WTC11 (cell line): Measurements from ENCODE around the gene AKIRIN2. TPM values are rescaled to one million over a fixed set of nuclear protein-coding genes. Genes with fewer than 3 reads are reported as not detected.
"Not testable (repeated sequence)": the region's sequence is repeated elsewhere in the genome, so short reads cannot be mapped to it uniquely, and the experiment has no call there.

Experiments used
- ATAC-seq: fragments of 200-7000 bp; cut with Tn5 transposase; 2 replicates; pipeline ENCODE4 v1.10.0; 2021; ENCODE audit warnings: mild to moderate bottlenecking, moderate library complexity
- CTCF ChIA-PET: fragments of 300-600 bp; sonication (Branson Sonifier 250); formaldehyde crosslinking; loops from one replicate; lab custom pipeline; 2021; ENCODE audit warnings: antibody characterized with exemption; lab: Charles Lee
- POLR2A ChIA-PET: fragments of 350-600 bp; sonication (Branson Sonifier 250); formaldehyde crosslinking; loops from one replicate; lab custom pipeline; 2021; ENCODE audit warnings: antibody characterized with exemption; lab: Charles Lee
- DNase-seq: peaks from one replicate; pipeline ENCODE4 v3.0.0; 2021; ENCODE audit warnings: low spot score
- H3K27ac Mint-ChIP-seq: 2 replicates; pipeline ENCODE4 v1.8.0; 2021; ENCODE audit warnings: mixed read lengths
- H3K27me3 Mint-ChIP-seq: 2 replicates; pipeline ENCODE4 v1.8.0; 2021; ENCODE audit warnings: low read depth, mild to moderate bottlenecking, moderate library complexity, mixed read lengths
- H3K36me3 Mint-ChIP-seq: 2 replicates; pipeline ENCODE4 v1.8.0; 2021; ENCODE audit warnings: mixed read lengths
- H3K4me1 Mint-ChIP-seq: 2 replicates; pipeline ENCODE4 v1.8.0; 2022; ENCODE audit warnings: mixed read lengths
- H3K4me3 Mint-ChIP-seq: 2 replicates; pipeline ENCODE4 v1.8.0; 2021; ENCODE audit warnings: mild to moderate bottlenecking, moderate library complexity, mixed read lengths
- H3K9me3 Mint-ChIP-seq: 2 replicates; pipeline ENCODE4 v1.8.0; 2021; ENCODE audit warnings: mixed read lengths
- ATF6 ChIP-seq: sonication (generic); formaldehyde crosslinking; IDR thresholded peaks from 2 replicates; pipeline ENCODE4 v1.8.1; 2023; ENCODE audit warnings: mild to moderate bottlenecking, missing genetic modification reagents
- CBFB ChIP-seq: sonication (generic); formaldehyde crosslinking; IDR thresholded peaks from 2 replicates; pipeline ENCODE4 v1.8.1; 2022; ENCODE audit warnings: mild to moderate bottlenecking, low read depth, missing genetic modification reagents
- ERG ChIP-seq: fragments of 250-450 bp; sonication (Bioruptor Pico); IDR thresholded peaks from 2 replicates; pipeline ENCODE4 v1.8.0; 2021; ENCODE audit warnings: mild to moderate bottlenecking
- ETV6 ChIP-seq: sonication (generic); formaldehyde crosslinking; IDR thresholded peaks from 2 replicates; pipeline ENCODE4 v1.8.1; 2022; ENCODE audit warnings: mild to moderate bottlenecking, missing genetic modification reagents
- FOXJ3 ChIP-seq: sonication (generic); formaldehyde crosslinking; IDR thresholded peaks from 2 replicates; pipeline ENCODE4 v1.9.0; 2021; ENCODE audit warnings: missing genetic modification reagents, mild to moderate bottlenecking, borderline replicate concordance
- GABPB1 ChIP-seq: sonication (generic); formaldehyde crosslinking; IDR thresholded peaks from 2 replicates; pipeline ENCODE4 v1.8.1; 2023; ENCODE audit warnings: mild to moderate bottlenecking, missing genetic modification reagents
- GRHL2 ChIP-seq: fragments of 250-450 bp; sonication (Bioruptor Pico); IDR thresholded peaks from 2 replicates; pipeline ENCODE4 v1.8.0; 2022; ENCODE audit warnings: mild to moderate bottlenecking, moderate library complexity; ENCODE audit not compliant: insufficient replicate concordance, severe bottlenecking
- JUN ChIP-seq: sonication (generic); formaldehyde crosslinking; IDR thresholded peaks from 2 replicates; pipeline ENCODE4 v1.8.0; 2023; ENCODE audit warnings: mild to moderate bottlenecking, missing genetic modification reagents
- MXD4 ChIP-seq: fragments of 250-450 bp; sonication (Bioruptor Pico); IDR thresholded peaks from 2 replicates; pipeline ENCODE4 v1.8.0; 2021; ENCODE audit warnings: mild to moderate bottlenecking, moderate library complexity, borderline replicate concordance
- PREB ChIP-seq: sonication (generic); formaldehyde crosslinking; IDR thresholded peaks from 2 replicates; pipeline ENCODE4 v1.8.1; 2022; ENCODE audit warnings: mild to moderate bottlenecking, missing genetic modification reagents, moderate library complexity, borderline replicate concordance
- TP53 ChIP-seq: sonication (generic); formaldehyde crosslinking; IDR thresholded peaks from 2 replicates; pipeline ENCODE4 v1.8.1; 2023; ENCODE audit warnings: mild to moderate bottlenecking, missing genetic modification reagents
- USF1 ChIP-seq: sonication (generic); formaldehyde crosslinking; IDR thresholded peaks from 2 replicates; pipeline ENCODE4 v1.8.0; 2022; ENCODE audit warnings: mild to moderate bottlenecking, missing genetic modification reagents
- ZNF396 ChIP-seq: fragments of 250-450 bp; sonication (Bioruptor Pico); IDR thresholded peaks from 2 replicates; pipeline ENCODE4 v1.8.0; 2021; ENCODE audit warnings: mild to moderate bottlenecking, moderate library complexity, borderline replicate concordance
- ZNF425 ChIP-seq: fragments of 250-450 bp; sonication (Bioruptor Pico); conservative IDR thresholded peaks from 2 replicates; pipeline ENCODE4 v1.9.0; 2021; ENCODE audit warnings: mild to moderate bottlenecking
- ZNF512 ChIP-seq: sonication (generic); formaldehyde crosslinking; IDR thresholded peaks from 2 replicates; pipeline ENCODE4 v1.8.1; 2022; ENCODE audit warnings: missing genetic modification reagents, borderline replicate concordance
- total RNA-seq: library from RNA; stranded (reverse); gene quantifications from 3 replicates; pipeline ENCODE4 v1.2.3, GENCODE V29; 2021

AKIRIN2 gene
- total RNA-seq, 1 experiment from 2014 or later = 90.2 TPM

- no peak for TF ChIP-seq ZNF512 (CRISPR knock-in tag)
- TF ChIP-seq PREB (CRISPR knock-in tag) = no peak
- no peak for TF ChIP-seq FOXJ3
- CTCF ChIA-PET = no interaction called here
- Mint-ChIP-seq H3K9me3 (no peaks in the 10 kb centered on the region), H3K4me1 (peaks cover 9% of the 10 kb centered on the region; the same call in 1 of the 2 replicates), H3K36me3 (no peaks in the 10 kb centered on the region), H3K4me3 (no peak overlapping the region), H3K27ac (no peak overlapping the region), H3K27me3 (no peaks in the 10 kb centered on the region)
- POLR2A ChIA-PET = interaction anchor here (1.3 kb wide), 1 partner anchor 15 kb away, joined by 3 read pairs; the partner anchor contains the start of gene AKIRIN2
- ATAC-seq (no peak), DNase-seq (no peak)
These were observed 15.0 kb upstream of the AKIRIN2 start for GRCh38 chr6:87716928-87717614.

GRCh38 chr6:87714093-87714842 is 12.2 kb upstream of the AKIRIN2 start:
- H3K27ac Mint-ChIP-seq = no peak overlapping the region
- ATAC-seq (peak; percentile 41; the same call in 1 of the 2 replicates), DNase-seq (no peak)
- no peaks in the 10 kb centered on the region for H3K27me3 Mint-ChIP-seq
- ChIA-PET POLR2A (interaction anchor here (0.6 to 1.0 kb wide), 3 partner anchors 12 to 78 kb away, joined by 3 to 4 read pairs (median 3); partner anchors contain the start of gene AKIRIN2), CTCF (no interaction called here)
- no peaks in the 10 kb centered on the region for H3K9me3 Mint-ChIP-seq
- H3K36me3 Mint-ChIP-seq = no peaks in the 10 kb centered on the region
- H3K4me1 Mint-ChIP-seq = peaks cover 14% of the 10 kb centered on the region
- TF ChIP-seq ETV6 (no peak), ZNF425 (CRISPR knock-in tag) (no peak), USF1 (CRISPR knock-in tag) (no peak), JUN (CRISPR knock-in tag) (no peak), TP53 (CRISPR knock-in tag) (no peak), ERG (CRISPR knock-in tag) (no peak), CBFB (CRISPR knock-in tag) (no peak), ATF6 (no peak), GABPB1 (no peak), MXD4 (CRISPR knock-in tag) (no peak), ZNF396 (CRISPR knock-in tag) (no peak), GRHL2 (CRISPR knock-in tag) (no peak)
- no peak overlapping the region for H3K4me3 Mint-ChIP-seq

GRCh38 chr6:87712713-87713112 is 10.7 kb upstream of the AKIRIN2 start:
- H3K4me3 Mint-ChIP-seq, H3K27me3 Mint-ChIP-seq, ATAC-seq, CTCF ChIA-PET, DNase-seq, H3K27ac Mint-ChIP-seq, H3K36me3 Mint-ChIP-seq, H3K9me3 Mint-ChIP-seq: not testable (repeated sequence)
- H3K4me1 Mint-ChIP-seq = peaks cover 14% of the 10 kb centered on the region
- POLR2A ChIA-PET = interaction anchor here (0.6 kb wide), 1 partner anchor 13 kb away, joined by 3 read pairs; no protein-coding TSS in a partner anchor
